ENCODE results near the gene RASGRF1. TPM values are rescaled to one million over a fixed set of nuclear protein-coding genes. Genes with fewer than 3 reads are reported as not detected.

RASGRF1 gene
- total and polyA plus RNA-seq, 8 donors, result 0.10 to 3.8 (median 1.2) TPM; not detected in 4

- no peaks in the 10 kb centered on the region for H3K4me1 ChIP-seq
- H3K4me3 ChIP-seq, result no peak overlapping the region
- H3K9me3 ChIP-seq, result no peaks in the 10 kb centered on the region
- peaks cover 0 to 6% (median 0%) of the 10 kb centered on the region in 3 donors for H3K27me3 ChIP-seq
- 78 to 91% (median 83%) methylated on average over 6 of the region's 6 CpGs for whole genome bisulfite sequencing, 5 donors
- DNase-seq, result no peak
- TF ChIP-seq POLR2A (IDR thresholded peaks at IDR 0.05) (no peak), EP300 (IDR thresholded peaks at IDR 0.05) (no peak), POLR2AphosphoS5 (IDR thresholded peaks at IDR 0.05) (no peak)
- TF ChIP-seq, protein P1, sequence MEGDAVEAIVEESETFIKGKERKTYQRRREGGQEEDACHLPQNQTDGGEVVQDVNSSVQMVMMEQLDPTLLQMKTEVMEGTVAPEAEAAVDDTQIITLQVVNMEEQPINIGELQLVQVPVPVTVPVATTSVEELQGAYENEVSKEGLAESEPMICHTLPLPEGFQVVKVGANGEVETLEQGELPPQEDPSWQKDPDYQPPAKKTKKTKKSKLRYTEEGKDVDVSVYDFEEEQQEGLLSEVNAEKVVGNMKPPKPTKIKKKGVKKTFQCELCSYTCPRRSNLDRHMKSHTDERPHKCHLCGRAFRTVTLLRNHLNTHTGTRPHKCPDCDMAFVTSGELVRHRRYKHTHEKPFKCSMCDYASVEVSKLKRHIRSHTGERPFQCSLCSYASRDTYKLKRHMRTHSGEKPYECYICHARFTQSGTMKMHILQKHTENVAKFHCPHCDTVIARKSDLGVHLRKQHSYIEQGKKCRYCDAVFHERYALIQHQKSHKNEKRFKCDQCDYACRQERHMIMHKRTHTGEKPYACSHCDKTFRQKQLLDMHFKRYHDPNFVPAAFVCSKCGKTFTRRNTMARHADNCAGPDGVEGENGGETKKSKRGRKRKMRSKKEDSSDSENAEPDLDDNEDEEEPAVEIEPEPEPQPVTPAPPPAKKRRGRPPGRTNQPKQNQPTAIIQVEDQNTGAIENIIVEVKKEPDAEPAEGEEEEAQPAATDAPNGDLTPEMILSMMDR (IDR thresholded peaks at IDR 0.05), result no peak
- intact Hi-C loops (cut with DNase I; ENCODE audit: low total_unique reads), result no loop called here
- no peaks in the 10 kb centered on the region for H3K36me3 ChIP-seq
- no peak overlapping the region for H3K27ac ChIP-seq
Measured at GRCh38 chr15:79051029-79051428, 39.6 kb downstream of the RASGRF1 start.

GRCh38 chr15:79050341-79050740, 40.2 kb downstream of the RASGRF1 start:
- H3K4me1 ChIP-seq, result no peaks in the 10 kb centered on the region
- H3K36me3 ChIP-seq, result no peaks in the 10 kb centered on the region
- no peaks in the 10 kb centered on the region for H3K9me3 ChIP-seq
- no peaks in the 10 kb centered on the region for H3K27me3 ChIP-seq
- WGBS, 5 donors, result 82 to 92% (median 85%) methylated on average over 3 of the region's 3 CpGs
- H3K4me3 ChIP-seq, result no peak overlapping the region
- H3K27ac ChIP-seq, result no peak overlapping the region
- DNase-seq, result no peak
- intact Hi-C loops (cut with DNase I; ENCODE audit: low total_unique reads), result no loop called here
- no peak for TF ChIP-seq EP300 (IDR thresholded peaks at IDR 0.05)
- TF ChIP-seq POLR2AphosphoS5 (IDR thresholded peaks at IDR 0.05), result no peak
- TF ChIP-seq, protein P1 (IDR thresholded peaks at IDR 0.05), result no peak
- TF ChIP-seq POLR2A (IDR thresholded peaks at IDR 0.05), result no peak

DNA sequence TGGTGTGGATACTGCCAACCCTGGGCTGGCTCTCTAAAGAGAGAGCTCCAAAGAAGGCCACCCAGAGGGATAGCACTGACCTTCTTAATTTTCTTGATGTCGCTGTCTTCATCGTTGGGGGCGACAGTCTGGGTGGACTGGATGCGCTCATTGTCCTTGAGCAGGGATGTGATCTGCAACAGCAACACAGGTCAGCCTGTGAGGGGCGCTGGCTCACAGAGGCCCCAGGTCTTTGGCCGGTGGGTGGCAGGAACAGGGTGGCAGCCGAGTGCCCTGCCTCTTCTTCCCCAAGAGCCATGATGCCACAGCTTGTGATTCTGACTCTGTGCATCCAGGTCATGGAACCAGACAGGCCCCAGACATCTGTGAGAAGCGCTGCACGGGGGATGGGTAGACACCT, 41.2 kb downstream of the RASGRF1 start:
- no peaks in the 10 kb centered on the region for H3K9me3 ChIP-seq
- TF ChIP-seq POLR2AphosphoS5 (IDR thresholded peaks at IDR 0.05), result no peak
- TF ChIP-seq EP300 (IDR thresholded peaks at IDR 0.05), result no peak
- TF ChIP-seq POLR2A (IDR thresholded peaks at IDR 0.05), result no peak
- TF ChIP-seq, protein P1 (IDR thresholded peaks at IDR 0.05), result no peak
- no peaks in the 10 kb centered on the region for H3K4me1 ChIP-seq
- no peak overlapping the region for H3K27ac ChIP-seq
- WGBS, 5 donors, result 83 to 90% (median 86%) methylated on average over 7 to 9 of the region's 9 CpGs
- no peak for DNase-seq
- no peaks in the 10 kb centered on the region for H3K36me3 ChIP-seq
- H3K4me3 ChIP-seq, result no peak overlapping the region
- intact Hi-C loops (cut with DNase I; ENCODE audit: low total_unique reads), result no loop called here
- no peaks in the 10 kb centered on the region for H3K27me3 ChIP-seq

- intact Hi-C loops (cut with DNase I; ENCODE audit: low total_unique reads), result no loop called here
- Histone ChIP-seq H3K4me3 (no peak overlapping the region), H3K27ac (no peak overlapping the region), H3K4me1 (no peaks in the 10 kb centered on the region), H3K9me3 (peaks cover 0 to 13% (median 12%) of the 10 kb centered on the region in 4 donors), H3K27me3 (no peaks in the 10 kb centered on the region), H3K36me3 (no peaks in the 10 kb centered on the region)
- DNase-seq, result no peak
- TF ChIP-seq, protein P1 (IDR thresholded peaks at IDR 0.05), result no peak
- 86 to 96% (median 88%) methylated on average over 9 to 10 of the region's 10 CpGs for WGBS, 5 donors
Measured at GRCh38 chr15:79047676-79048439, 42.7 kb downstream of the RASGRF1 start.
